NOMO-1 (cell line): ENCODE measurements around the gene FNIP2.
A peak's percentile ranks its signal among the peaks of the same experiment; 100 is the strongest.

Experiments
- DNase-seq, 2 experiments: peaks; one replicate each; lab custom pipeline; 2025; ENCODE audit not compliant: unreplicated experiment in 2 of 2; lab: John Stamatoyannopoulos, UW

The FNIP2 gene

GRCh38 chr4:158835226-158836001, 66.6 kb downstream of the FNIP2 start:
- DNase-seq: no peak

- DNase-seq: no peak
These were observed 67.2 kb downstream of the FNIP2 start for GRCh38 chr4:158836002-158836369.

GRCh38 chr4:158836828-158837449, 68.1 kb downstream of the FNIP2 start:
- no peak for DNase-seq

GRCh38 chr4:158837527-158838141, 68.8 kb downstream of the FNIP2 start:
- DNase-seq: no peak

GRCh38 chr4:158840131-158840530, 71.3 kb downstream of the FNIP2 start:
- DNase-seq: no peak

- DNase-seq: no peak
These were observed 72.7 kb downstream of the FNIP2 start for GRCh38 chr4:158841540-158841939.

GRCh38 chr4:158845311-158846041, 76.7 kb downstream of the FNIP2 start:
- no peak for DNase-seq

GRCh38 chr4:158847535-158847934, 78.7 kb downstream of the FNIP2 start:
- no peak for DNase-seq

- DNase-seq: no peak
These were observed 80.9 kb downstream of the FNIP2 start for GRCh38 chr4:158849681-158850080.

- no peak for DNase-seq
These were observed 81.5 kb downstream of the FNIP2 start for GRCh38 chr4:158850371-158850770.

GRCh38 chr4:158850800-158851644, 82.2 kb downstream of the FNIP2 start:
- peak; percentile 2 to 24 for DNase-seq

- DNase-seq: no peak
These were observed 85.4 kb downstream of the FNIP2 start for GRCh38 chr4:158854236-158854635.

GRCh38 chr4:158856852-158857251, 88.0 kb downstream of the FNIP2 start:
- DNase-seq: peak; percentile 28 to 58

GRCh38 chr4:158857951-158858350, 89.1 kb downstream of the FNIP2 start:
- peak; percentile 19 to 62 for DNase-seq

GRCh38 chr4:158858410-158859199, 89.8 kb downstream of the FNIP2 start:
- DNase-seq: no peak

- no peak for DNase-seq
These were observed 90.8 kb downstream of the FNIP2 start for GRCh38 chr4:158859661-158860060.

GRCh38 chr4:158860856-158861255, 92.0 kb downstream of the FNIP2 start:
- DNase-seq: no peak

GRCh38 chr4:158861281-158861680, 92.5 kb downstream of the FNIP2 start:
- DNase-seq: no peak

GRCh38 chr4:158861766-158862165, 92.9 kb downstream of the FNIP2 start:
- DNase-seq: no peak

- DNase-seq: no peak
These were observed 94.5 kb downstream of the FNIP2 start for GRCh38 chr4:158863296-158863695.
